ENCODE data around the gene VIP.

Gene VIP

DNA sequence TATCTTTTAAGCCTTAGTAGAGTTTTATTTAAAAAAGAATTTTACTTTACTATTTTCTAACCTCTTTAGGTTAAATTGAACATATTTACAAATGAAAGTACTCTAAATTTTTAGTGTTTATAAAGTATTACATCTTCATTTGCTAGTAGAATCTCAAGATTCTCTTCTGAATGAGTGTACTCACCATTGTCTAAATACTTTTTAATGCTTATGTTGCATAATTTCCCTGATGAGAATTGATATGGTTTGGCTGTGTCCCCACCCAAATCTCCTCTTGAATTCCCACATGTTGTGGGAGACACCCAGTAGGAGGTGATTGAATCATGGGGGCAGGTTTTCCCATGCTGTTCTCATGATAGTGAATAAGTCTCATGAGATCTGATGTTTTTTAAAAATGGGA, 53.6 kb downstream of the VIP start:
- H3K4me3 ChIP-seq (ENCODE audit: low read depth, low read length): no peak overlapping the region
- in situ Hi-C loops (cut with HindIII; ENCODE audit: low sequenced_read_pairs): no loop called here
- no peak for DNase-seq (ENCODE audit: low read depth, low spot score)
- TF ChIP-seq, protein P1, sequence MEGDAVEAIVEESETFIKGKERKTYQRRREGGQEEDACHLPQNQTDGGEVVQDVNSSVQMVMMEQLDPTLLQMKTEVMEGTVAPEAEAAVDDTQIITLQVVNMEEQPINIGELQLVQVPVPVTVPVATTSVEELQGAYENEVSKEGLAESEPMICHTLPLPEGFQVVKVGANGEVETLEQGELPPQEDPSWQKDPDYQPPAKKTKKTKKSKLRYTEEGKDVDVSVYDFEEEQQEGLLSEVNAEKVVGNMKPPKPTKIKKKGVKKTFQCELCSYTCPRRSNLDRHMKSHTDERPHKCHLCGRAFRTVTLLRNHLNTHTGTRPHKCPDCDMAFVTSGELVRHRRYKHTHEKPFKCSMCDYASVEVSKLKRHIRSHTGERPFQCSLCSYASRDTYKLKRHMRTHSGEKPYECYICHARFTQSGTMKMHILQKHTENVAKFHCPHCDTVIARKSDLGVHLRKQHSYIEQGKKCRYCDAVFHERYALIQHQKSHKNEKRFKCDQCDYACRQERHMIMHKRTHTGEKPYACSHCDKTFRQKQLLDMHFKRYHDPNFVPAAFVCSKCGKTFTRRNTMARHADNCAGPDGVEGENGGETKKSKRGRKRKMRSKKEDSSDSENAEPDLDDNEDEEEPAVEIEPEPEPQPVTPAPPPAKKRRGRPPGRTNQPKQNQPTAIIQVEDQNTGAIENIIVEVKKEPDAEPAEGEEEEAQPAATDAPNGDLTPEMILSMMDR (IDR thresholded peaks at IDR 0.05; ENCODE audit: low read depth, low read length): no peak
